ENCODE results near the gene AOPEP. TPM values are rescaled to one million over a fixed set of nuclear protein-coding genes. Genes with fewer than 3 reads are reported as not detected.

The AOPEP gene
- total RNA-seq, 1 donor from 2014 or later, result 16.6 TPM

- Histone ChIP-seq H2AFZ (replicated peaks) (no peak overlapping the region), H3F3A (ENCODE audit: low read depth) (peaks cover 29% of the 10 kb centered on the region), H3K27me3 (no peaks in the 10 kb centered on the region), H3K4me3 (no peak overlapping the region), H3K27ac (no peak overlapping the region), H3K4me1 (peaks cover 26% of the 10 kb centered on the region), H3K4me2 (no peak overlapping the region), H3K79me2 (ENCODE audit: low read depth) (no peaks in the 10 kb centered on the region), H3K36me3 (no peaks in the 10 kb centered on the region), H4K20me1 (ENCODE audit: low read depth) (peaks cover 59% of the 10 kb centered on the region), H3K9ac (no peak overlapping the region), H3K9me3 (ENCODE audit: low read depth) (no peaks in the 10 kb centered on the region)
- peak overlapping the region; percentile 95 for H3K27ac Mint-ChIP-seq
- no peak for TF ChIP-seq EZH2phosphoT487 (IDR thresholded peaks at IDR 0.05)
- no peak for TF ChIP-seq EZH2 (IDR thresholded peaks at IDR 0.05)
- no peak for TF ChIP-seq CTCF (IDR thresholded peaks at IDR 0.05)
- H3K27me3 Mint-ChIP-seq (ENCODE audit: insufficient read depth, low read depth), result peaks cover 22% of the 10 kb centered on the region
- H3K36me3 Mint-ChIP-seq, result peaks cover 28% of the 10 kb centered on the region
- no peaks in the 10 kb centered on the region for H3K9me3 Mint-ChIP-seq
- no peak for DNase-seq (ENCODE audit: low spot score)
- H3K4me3 Mint-ChIP-seq, result peak overlapping the region; percentile 41
- peaks cover 82% of the 10 kb centered on the region for H3K4me1 Mint-ChIP-seq
These were observed 364.5 kb downstream of the AOPEP start for GRCh38 chr9:95090871-95091577.

GRCh38 chr9:95091601-95092261, 365.2 kb downstream of the AOPEP start:
- Mint-ChIP-seq H3K27ac (peak overlapping the region; percentile 95), H3K27me3 (ENCODE audit: insufficient read depth, low read depth) (peaks cover 22% of the 10 kb centered on the region), H3K4me3 (peak overlapping the region; percentile 41), H3K9me3 (no peaks in the 10 kb centered on the region), H3K4me1 (peaks cover 78% of the 10 kb centered on the region), H3K36me3 (peaks cover 28% of the 10 kb centered on the region)
- Histone ChIP-seq H3K27me3 (no peaks in the 10 kb centered on the region), H3K4me3 (no peak overlapping the region), H3K9me3 (ENCODE audit: low read depth) (no peaks in the 10 kb centered on the region), H3F3A (ENCODE audit: low read depth) (peaks cover 22% of the 10 kb centered on the region), H3K4me1 (peaks cover 22% of the 10 kb centered on the region), H4K20me1 (ENCODE audit: low read depth) (peaks cover 55% of the 10 kb centered on the region), H3K27ac (no peak overlapping the region), H3K79me2 (ENCODE audit: low read depth) (no peaks in the 10 kb centered on the region), H2AFZ (replicated peaks) (no peak overlapping the region), H3K36me3 (no peaks in the 10 kb centered on the region), H3K4me2 (peak overlapping the region; percentile 26), H3K9ac (no peak overlapping the region)
- TF ChIP-seq EZH2phosphoT487 (IDR thresholded peaks at IDR 0.05) (no peak), CTCF (IDR thresholded peaks at IDR 0.05) (no peak)
- DNase-seq (ENCODE audit: low spot score), result no peak

DNA sequence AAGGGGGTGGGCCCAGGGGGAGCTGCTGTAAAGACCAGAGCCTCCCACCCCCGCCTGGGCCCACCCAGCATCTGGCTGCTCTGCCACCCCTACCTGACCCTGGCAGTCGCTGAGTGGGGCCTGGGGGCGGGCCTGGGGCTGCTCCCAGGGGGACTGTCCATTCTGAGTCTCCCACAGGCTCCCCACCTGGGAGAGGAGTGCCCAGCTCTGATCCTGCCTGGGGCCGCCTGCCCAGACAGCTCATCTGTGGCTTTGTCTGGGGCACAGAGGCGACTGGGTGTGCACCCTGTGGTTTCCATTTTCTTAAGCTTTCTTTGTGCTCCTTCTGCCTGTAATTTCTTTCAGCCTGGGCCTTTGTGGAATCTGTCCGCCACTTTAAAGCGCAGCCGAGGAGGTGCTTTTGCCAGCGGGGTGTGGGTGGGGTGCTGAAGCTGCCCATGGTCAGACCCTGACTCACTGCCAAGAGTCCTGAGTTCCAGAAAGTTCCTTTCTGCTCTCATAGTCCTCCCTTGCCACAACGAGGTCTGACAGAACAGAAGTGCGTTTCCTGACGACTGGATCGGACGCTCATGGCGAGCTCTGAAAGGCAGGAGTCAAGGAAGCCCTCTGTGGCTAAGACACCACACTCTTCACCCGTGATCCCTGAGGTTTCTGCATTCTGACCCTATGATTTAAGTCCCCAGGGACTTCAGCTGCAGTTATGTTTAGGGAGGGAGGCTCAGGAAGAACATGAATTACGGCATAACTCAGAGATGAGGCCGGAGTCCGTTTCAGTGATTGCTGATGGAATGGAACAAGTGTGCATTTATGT, 366.0 kb downstream of the AOPEP start:
- Histone ChIP-seq H3K36me3 (no peaks in the 10 kb centered on the region), H3K27ac (no peak overlapping the region), H2AFZ (replicated peaks) (no peak overlapping the region), H4K20me1 (ENCODE audit: low read depth) (peaks cover 54% of the 10 kb centered on the region), H3K27me3 (no peaks in the 10 kb centered on the region), H3K4me3 (no peak overlapping the region), H3K4me2 (peak overlapping the region; percentile 26), H3K9me3 (ENCODE audit: low read depth) (no peaks in the 10 kb centered on the region), H3K4me1 (peaks cover 22% of the 10 kb centered on the region), H3K9ac (no peak overlapping the region), H3F3A (ENCODE audit: low read depth) (peaks cover 19% of the 10 kb centered on the region), H3K79me2 (ENCODE audit: low read depth) (no peaks in the 10 kb centered on the region)
- H3K36me3 Mint-ChIP-seq, result peaks cover 29% of the 10 kb centered on the region
- no peak for TF ChIP-seq EZH2 (IDR thresholded peaks at IDR 0.05)
- no peak for TF ChIP-seq CTCF (IDR thresholded peaks at IDR 0.05)
- no peak for TF ChIP-seq EZH2phosphoT487 (IDR thresholded peaks at IDR 0.05)
- peak overlapping the region; percentile 98 for H3K27ac Mint-ChIP-seq
- H3K27me3 Mint-ChIP-seq (ENCODE audit: insufficient read depth, low read depth), result peaks cover 21% of the 10 kb centered on the region
- peak overlapping the region; percentile 35 for H3K4me3 Mint-ChIP-seq
- no peaks in the 10 kb centered on the region for H3K9me3 Mint-ChIP-seq
- H3K4me1 Mint-ChIP-seq, result peaks cover 75% of the 10 kb centered on the region
- peak; percentile 87 for DNase-seq (ENCODE audit: low spot score)
